ENCODE results near the gene NHSL2.

The NHSL2 gene

DNA sequence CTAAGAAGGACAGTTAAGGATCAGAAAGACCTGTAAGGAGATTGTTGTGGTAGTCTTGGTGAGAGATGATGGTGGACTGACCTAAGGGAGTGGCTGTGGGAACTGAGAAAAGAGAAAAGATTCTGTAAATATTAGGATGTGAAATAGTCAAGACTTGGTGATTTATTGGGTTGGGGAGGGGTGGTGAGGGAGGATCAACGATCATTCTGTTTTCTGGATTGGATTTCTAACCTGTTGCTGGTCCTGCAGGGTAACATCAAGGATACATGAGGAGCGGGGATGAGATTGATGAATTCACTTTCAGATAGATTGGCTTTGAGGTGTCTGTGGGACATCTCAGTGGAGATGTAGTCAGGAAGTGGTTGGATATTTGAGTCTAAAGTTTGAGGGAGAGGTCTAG is 272.3 kb downstream of the NHSL2 start:
- H3K27ac ChIP-seq (ENCODE audit: low read depth, low read length), result no peak overlapping the region
- peaks cover 0 to 6% (median 5%) of the 10 kb centered on the region in 5 donors for H3K36me3 ChIP-seq (ENCODE audit: control insufficient read depth in 5 of 5, insufficient read depth in 5 of 5, low read length in 5 of 5)
- H3K27me3 ChIP-seq (ENCODE audit: control insufficient read depth in 5 of 5, insufficient read depth in 4 of 5, low read length in 5 of 5), result peaks cover 0 to 6% (median 2%) of the 10 kb centered on the region in 5 donors
- peaks cover 3 to 18% (median 13%) of the 10 kb centered on the region in 5 donors for H3K4me1 ChIP-seq (ENCODE audit: control insufficient read depth in 5 of 5, insufficient read depth in 5 of 5, low read length in 5 of 5)
- peak overlapping the region in 2 of 5 donors; percentile 1 to 40 for H3K9ac ChIP-seq (ENCODE audit: low read length in 5 of 5)
- H3K4me3 ChIP-seq (ENCODE audit: low read depth in 1 of 5, low read length in 5 of 5), result peak overlapping the region in 2 of 5 donors; percentile 42 to 75
- no peaks in the 10 kb centered on the region for H3K9me3 ChIP-seq (ENCODE audit: control insufficient read depth in 5 of 5, low read length in 5 of 5)

DNA sequence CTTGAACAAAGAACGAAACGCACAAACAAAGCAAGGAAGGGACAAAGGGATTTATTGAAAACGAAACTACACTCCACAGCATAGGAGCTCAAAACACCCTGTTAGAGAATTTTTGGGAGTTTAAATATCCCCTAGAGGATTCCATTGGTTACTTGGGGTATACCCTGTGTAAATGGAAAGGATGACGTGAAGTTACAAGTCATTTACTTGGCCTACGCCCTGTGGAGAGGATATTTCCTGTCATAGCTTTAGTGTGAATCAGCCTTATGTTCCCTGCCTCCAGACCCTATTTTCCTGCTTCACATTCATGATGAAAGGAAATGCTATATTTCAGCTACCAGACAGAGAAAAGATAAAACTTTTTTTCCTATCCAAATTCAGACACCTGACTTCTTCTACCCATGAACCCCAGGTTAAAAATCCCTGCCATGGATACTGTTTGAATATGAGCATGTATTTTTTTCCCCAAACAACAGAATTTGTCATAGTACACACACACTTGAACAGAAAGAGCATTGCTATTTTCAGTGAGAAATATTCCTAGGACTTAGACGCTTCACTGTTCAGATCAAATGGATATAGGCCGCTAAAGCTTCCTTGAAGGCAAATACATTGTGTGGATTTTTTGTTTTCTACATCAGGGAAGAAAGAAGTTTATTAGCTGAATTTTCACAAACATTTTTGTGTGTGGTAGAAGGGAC is 291.3 kb downstream of the NHSL2 start:
- Histone ChIP-seq H3K9me3 (ENCODE audit: control insufficient read depth in 5 of 5, low read length in 5 of 5) (no peaks in the 10 kb centered on the region), H3K4me3 (ENCODE audit: low read depth in 1 of 5, low read length in 5 of 5) (no peak overlapping the region), H3K27me3 (ENCODE audit: control insufficient read depth in 5 of 5, insufficient read depth in 4 of 5, low read length in 5 of 5) (peaks cover 0 to 5% (median 0%) of the 10 kb centered on the region in 5 donors), H3K36me3 (ENCODE audit: control insufficient read depth in 5 of 5, insufficient read depth in 5 of 5, low read length in 5 of 5) (peaks cover 9 to 30% (median 11%) of the 10 kb centered on the region in 5 donors), H3K9ac (ENCODE audit: low read length in 5 of 5) (no peak overlapping the region), H3K4me1 (ENCODE audit: control insufficient read depth in 5 of 5, insufficient read depth in 5 of 5, low read length in 5 of 5) (no peaks in the 10 kb centered on the region), H3K27ac (ENCODE audit: low read depth, low read length) (no peak overlapping the region)
